ENCODE measurements around the gene ZNF614. TPM values are rescaled to one million over a fixed set of nuclear protein-coding genes. Genes with fewer than 3 reads are reported as not detected.
A peak's percentile ranks its signal among the peaks of the same experiment; 100 is the strongest.
"Not testable (repeated sequence)": the region's sequence is repeated elsewhere in the genome, so short reads cannot be mapped to it uniquely, and the experiment has no call there.

Gene ZNF614
- total and polyA plus RNA-seq, 7 donors = 3.3 to 7.7 (median 4.3) TPM

DNA sequence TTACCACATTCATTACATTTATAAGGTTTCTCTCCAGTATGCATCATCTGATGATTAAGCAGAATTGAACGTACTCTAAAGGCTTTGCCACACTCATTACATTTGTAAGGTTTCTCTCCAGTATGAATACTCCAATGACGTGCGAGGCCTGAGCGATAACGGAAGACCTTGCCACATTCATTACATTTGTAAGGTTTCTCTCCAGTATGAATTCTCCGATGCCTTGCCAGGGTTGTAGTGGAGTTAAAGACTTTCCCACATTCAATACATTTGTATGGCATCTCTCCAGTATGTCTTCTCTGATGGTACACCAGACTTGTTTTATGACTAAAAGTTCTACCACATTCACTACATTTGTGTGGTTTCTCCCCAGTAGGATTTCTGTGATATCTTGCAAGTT lies 37.2 kb upstream of the ZNF614 start:
- TF ChIP-seq, protein P1, sequence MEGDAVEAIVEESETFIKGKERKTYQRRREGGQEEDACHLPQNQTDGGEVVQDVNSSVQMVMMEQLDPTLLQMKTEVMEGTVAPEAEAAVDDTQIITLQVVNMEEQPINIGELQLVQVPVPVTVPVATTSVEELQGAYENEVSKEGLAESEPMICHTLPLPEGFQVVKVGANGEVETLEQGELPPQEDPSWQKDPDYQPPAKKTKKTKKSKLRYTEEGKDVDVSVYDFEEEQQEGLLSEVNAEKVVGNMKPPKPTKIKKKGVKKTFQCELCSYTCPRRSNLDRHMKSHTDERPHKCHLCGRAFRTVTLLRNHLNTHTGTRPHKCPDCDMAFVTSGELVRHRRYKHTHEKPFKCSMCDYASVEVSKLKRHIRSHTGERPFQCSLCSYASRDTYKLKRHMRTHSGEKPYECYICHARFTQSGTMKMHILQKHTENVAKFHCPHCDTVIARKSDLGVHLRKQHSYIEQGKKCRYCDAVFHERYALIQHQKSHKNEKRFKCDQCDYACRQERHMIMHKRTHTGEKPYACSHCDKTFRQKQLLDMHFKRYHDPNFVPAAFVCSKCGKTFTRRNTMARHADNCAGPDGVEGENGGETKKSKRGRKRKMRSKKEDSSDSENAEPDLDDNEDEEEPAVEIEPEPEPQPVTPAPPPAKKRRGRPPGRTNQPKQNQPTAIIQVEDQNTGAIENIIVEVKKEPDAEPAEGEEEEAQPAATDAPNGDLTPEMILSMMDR (IDR thresholded peaks at IDR 0.05) = no peak

DNA sequence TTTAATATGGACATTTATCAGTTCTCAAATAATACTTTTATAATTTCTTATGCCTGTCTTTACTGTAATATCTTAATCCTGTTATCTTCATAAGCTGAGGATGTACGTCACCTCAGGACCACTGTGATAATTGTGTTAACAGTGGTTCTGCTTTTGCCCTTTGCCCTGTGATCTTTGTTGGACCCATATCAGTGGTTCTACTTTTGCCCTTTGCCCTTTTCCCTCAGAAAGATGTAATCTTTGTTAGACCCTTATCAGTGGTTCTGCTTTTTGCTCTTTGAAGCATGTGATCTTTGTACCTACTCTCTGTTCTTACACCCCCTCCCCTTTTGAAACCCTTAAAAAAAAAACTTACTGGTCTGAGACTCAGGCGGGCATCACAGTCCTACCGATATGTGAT lies 28.3 kb upstream of the ZNF614 start:
- H3K4me3 ChIP-seq; H3K27me3 ChIP-seq (ENCODE audit: insufficient read depth in 3 of 3, low read length in 2 of 3); intact Hi-C loops (cut with DNase I); H3K4me1 ChIP-seq; DNase-seq; H3K36me3 ChIP-seq (ENCODE audit: insufficient read depth in 1 of 2, low read depth in 1 of 2); H3K27ac ChIP-seq; ATAC-seq: not testable (repeated sequence)
- WGBS, 3 donors = 97 to 98% (median 97%) methylated on average over 3 of the region's 3 CpGs
- H3K9me3 ChIP-seq = peaks cover 75% of the 10 kb centered on the region

More for the DNA sequence above, 37.2 kb upstream of the ZNF614 start:
- no peak for ATAC-seq
- Histone ChIP-seq H3K27ac (no peak overlapping the region), H3K9me3 (peaks cover 86% of the 10 kb centered on the region), H3K36me3 (ENCODE audit: insufficient read depth in 1 of 2, low read depth in 1 of 2) (peaks cover 19 to 32% of the 10 kb centered on the region in 2 donors), H3K27me3 (ENCODE audit: insufficient read depth in 3 of 3, low read length in 2 of 3) (no peaks in the 10 kb centered on the region), H3K4me3 (no peak overlapping the region), H3K4me1 (no peaks in the 10 kb centered on the region)
- intact Hi-C loops (cut with DNase I) = no loop called here
- WGBS, 3 donors = 98 to 99% (median 98%) methylated on average over 6 of the region's 6 CpGs
- DNase-seq = no peak

DNA sequence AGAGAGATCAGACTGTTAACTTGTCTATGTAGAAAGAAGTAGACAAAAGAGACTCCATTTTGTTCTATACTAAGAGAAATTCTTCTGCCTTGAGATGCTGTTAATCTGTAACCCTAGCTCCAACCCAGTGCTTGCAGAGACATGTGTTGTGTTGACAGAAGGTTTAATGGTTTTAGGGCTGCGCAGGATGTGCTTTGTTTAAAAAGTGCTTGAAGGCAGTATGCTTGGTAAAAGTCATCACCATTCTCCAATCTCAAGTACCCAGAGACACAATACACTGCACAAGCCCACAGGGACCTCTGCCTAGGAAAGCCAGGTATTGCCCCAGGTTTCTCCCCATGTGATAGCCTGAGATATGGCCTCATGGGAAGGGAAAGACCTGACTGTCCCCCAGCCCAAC lies 23.6 kb upstream of the ZNF614 start:
- intact Hi-C loops (cut with DNase I) = loop anchor here in 1 of 2 donors (5.0 kb wide), 1 partner anchor 46 kb away; the partner anchor contains the start of gene ZNF841
- not testable (repeated sequence) for H3K4me3 ChIP-seq; DNase-seq; H3K27ac ChIP-seq; H3K4me1 ChIP-seq; ATAC-seq; H3K27me3 ChIP-seq (ENCODE audit: insufficient read depth in 3 of 3, low read length in 2 of 3); H3K36me3 ChIP-seq (ENCODE audit: insufficient read depth in 1 of 2, low read depth in 1 of 2)
- peaks cover 58% of the 10 kb centered on the region for H3K9me3 ChIP-seq
- WGBS, 3 donors = 38 to 90% (median 88%) methylated on average over 1 of the region's 1 CpG

DNA sequence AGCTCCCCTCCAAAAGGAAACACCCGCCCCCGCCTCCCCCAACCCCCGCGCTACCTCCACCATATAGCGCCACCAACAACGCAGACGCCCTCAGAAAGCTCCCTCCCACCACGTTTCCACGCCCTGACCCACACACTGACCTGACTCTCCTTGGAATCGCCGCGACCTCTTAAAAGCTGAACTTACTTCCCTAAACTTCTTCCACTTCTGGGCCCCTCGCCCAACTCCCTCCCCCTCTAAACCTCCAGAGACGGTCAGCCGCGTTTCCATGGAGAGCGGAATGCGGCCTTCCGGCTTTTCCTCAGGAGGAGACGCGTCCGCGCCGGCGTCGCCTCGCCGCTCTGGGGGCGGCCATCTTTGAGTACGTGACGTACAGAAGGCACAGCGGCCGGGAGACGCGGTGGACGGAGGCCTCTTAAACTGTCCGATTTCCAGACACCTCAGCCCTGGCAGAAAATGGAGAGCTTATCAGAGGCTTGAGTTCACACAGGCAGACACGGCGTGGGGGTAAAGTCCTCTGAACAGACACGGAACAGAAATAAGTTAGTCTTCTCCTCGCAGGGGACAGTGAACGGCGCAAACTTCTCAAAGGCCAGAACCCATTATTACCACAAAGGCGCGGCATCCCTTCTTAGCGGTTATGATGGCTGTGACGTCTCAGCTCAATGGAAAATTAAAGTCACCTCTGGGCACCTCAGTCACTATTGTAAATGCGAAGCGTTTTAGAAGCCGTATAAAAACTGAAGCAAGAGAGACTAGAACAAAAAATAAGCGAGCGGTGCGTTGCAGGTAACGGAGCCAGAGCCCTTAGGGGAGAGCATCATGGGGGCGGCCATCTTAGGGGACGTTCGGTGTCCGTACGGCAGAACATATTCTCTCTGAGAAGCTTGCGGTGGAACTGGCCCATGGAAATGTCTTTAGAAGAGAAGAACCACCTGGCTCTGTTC lies 20.6 kb upstream of the ZNF614 start, which contains the start of gene ZNF432:
Gene ZNF432, minus strand, starts transcription at position 284 of the 947 bp plus-strand sequence. CDS start 1,970 bp downstream, outside the sequence.
- Histone ChIP-seq H3K4me1 (no peaks in the 10 kb centered on the region), H3K9me3 (peaks cover 47% of the 10 kb centered on the region), H3K36me3 (ENCODE audit: insufficient read depth in 1 of 2, low read depth in 1 of 2) (peaks cover 4 to 32% of the 10 kb centered on the region in 2 donors), H3K27ac (peak within 1 kb of the TSS; percentile 92), H3K4me3 (peak within 1 kb of the TSS; percentile 74), H3K27me3 (ENCODE audit: insufficient read depth in 3 of 3, low read length in 2 of 3) (no peaks in the 10 kb centered on the region)
- ATAC-seq (peak; percentile 99), DNase-seq (peak; percentile 96 to 97)
- intact Hi-C loops (cut with DNase I) = loop anchor here (2.0 to 5.0 kb wide), 2 partner anchors 20 to 62 kb away; partner anchors contain the start of genes ZNF614 (in 2 of the 2) and ZNF350 (in 1 of the 2)
- TF ChIP-seq, protein P1 (IDR thresholded peaks at IDR 0.05) = no peak
- WGBS, 3 donors = 1% methylated on average over 60 of the region's 60 CpGs

DNA sequence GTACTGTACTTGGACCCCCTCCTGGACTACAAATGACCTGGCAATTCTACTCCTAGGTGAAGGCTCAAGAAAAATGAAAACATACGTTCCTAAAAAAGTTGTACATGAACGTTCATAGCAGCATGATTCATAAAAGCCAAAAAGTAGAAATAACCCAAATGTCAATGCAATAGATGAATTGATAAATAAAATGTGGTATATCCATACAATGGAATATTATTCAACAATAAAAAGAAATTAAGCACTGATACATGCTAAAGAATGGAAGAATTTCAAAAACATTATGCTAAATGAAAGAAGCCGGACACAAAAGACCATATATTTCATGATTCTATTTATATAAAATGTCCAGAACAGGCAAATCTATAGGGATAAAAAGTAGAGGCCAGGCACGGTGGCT lies 11.0 kb upstream of the ZNF614 start:
- H3K9me3 ChIP-seq = peaks cover 81% of the 10 kb centered on the region
- WGBS, 3 donors = 97% methylated on average over 4 of the region's 4 CpGs
- peaks cover 47 to 92% of the 10 kb centered on the region in 2 donors for H3K36me3 ChIP-seq (ENCODE audit: insufficient read depth in 1 of 2, low read depth in 1 of 2)

More for the DNA sequence above, 11.0 kb upstream of the ZNF614 start:
- TF ChIP-seq, protein P1 (IDR thresholded peaks at IDR 0.05) = no peak
- no peaks in the 10 kb centered on the region for H3K27me3 ChIP-seq (ENCODE audit: insufficient read depth in 3 of 3, low read length in 2 of 3)
- ATAC-seq = no peak
- H3K4me1 ChIP-seq = no peaks in the 10 kb centered on the region
- no peak for DNase-seq
- H3K27ac ChIP-seq = no peak overlapping the region
- intact Hi-C loops (cut with DNase I) = no loop called here
- no peak overlapping the region for H3K4me3 ChIP-seq
